NCI-H2081 treated with DMSO at 0.1 percent for 48 hours (cell line): ENCODE results near the gene PAFAH1B2.
"Not testable (repeated sequence)": the region's sequence is repeated elsewhere in the genome, so short reads cannot be mapped to it uniquely, and the experiment has no call there.

Experiments used
- DNase-seq: peaks from one replicate; lab custom pipeline; 2025; lab: John Stamatoyannopoulos, UW

Gene PAFAH1B2

DNA sequence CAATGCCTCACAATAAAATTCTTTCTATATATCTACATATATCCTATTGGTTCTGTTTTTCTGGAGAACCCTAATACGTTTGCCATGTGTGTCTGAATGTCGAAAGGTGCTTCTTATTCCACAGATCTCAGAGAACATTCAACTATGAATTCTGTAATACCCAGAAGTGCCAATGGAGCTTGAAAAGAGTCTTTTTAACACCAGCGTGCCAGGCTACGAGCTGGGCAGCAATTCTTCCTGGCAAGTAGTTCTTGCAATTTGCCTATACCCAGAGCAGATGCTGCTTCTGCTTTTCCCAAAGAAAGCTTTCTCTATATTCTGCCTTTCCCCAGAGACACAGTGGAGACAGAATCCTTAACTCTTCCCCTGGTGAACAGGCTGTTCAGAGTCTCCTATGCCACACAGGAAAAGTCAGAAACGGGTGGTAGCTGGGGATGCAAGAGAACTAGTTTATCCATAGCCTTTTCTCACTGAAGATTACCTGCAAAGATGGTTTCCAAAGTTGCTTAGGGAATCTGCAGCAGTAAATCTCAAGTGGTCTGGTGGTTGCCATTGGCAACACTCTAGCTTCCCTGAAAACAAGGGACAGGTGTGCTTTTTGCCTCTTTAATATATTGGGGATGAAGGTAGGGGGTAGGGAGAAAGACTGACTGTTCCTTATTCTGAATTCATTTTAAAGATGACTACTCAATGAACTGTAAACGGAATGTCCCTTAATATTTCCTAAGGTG, 16.8 kb upstream of the PAFAH1B2 start:
- DNase-seq: no peak

GRCh38 chr11:117128289-117128688, 15.8 kb upstream of the PAFAH1B2 start:
- no peak for DNase-seq

DNA sequence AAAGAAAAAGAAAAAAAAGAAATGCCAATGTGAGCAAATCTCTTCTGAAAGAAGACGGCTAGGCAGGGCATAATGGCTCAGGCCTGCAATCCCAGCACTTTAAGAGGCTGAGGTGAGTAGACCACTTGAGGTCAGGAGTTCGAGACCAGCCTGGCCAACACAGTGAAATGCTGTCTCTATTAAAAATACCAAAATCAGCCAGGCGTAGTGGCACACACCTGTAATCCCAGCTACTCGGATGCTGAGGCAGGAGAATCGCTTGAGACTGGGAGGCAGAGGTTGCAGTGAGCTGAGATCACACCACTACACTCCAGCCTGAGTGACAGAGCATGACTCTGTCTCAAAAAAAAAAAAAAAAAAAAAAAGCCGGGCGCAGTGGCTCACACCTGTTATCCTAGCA, 13.7 kb upstream of the PAFAH1B2 start:
- not testable (repeated sequence) for DNase-seq

- DNase-seq: no peak
Observed at GRCh38 chr11:117130879-117131278, 13.2 kb upstream of the PAFAH1B2 start.

DNA sequence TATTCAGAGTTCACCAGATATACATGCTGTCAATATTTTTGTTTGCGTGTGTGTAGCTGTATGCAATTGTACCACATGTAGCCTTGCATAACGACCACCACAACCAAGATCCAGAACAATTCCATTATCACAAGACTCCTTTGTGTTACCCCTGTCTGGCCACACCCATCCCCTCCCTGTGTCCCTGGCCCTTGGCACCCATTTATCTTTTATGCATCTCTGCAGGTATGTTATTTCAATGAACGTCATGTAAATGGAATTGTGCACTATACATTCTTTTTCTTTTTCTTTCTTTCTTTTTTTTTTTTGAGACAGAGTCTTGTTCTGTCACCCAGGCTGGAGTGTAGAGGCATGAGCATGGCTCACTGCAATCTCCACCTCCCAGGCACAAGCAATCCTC, 9.7 kb upstream of the PAFAH1B2 start:
- DNase-seq: no peak

DNA sequence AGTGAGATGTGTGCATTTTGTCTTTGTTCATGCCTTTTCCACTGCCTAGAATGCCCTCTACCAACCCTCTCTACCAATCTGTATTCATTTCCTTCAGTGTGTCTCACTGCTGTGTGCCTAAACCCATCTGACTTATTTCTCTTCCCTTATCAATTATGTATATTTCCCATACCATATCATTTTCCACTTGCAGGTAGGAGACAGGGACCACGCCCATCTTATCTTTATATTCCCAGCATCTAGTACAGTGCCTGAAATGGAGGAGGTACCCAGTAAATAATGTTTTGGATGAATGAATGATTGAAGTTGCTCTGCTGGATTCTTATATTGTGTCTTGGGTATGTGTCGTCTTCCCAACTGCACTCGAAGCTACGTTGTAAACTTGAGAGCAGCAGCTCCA, 9.1 kb upstream of the PAFAH1B2 start:
- DNase-seq: not testable (repeated sequence)

DNA sequence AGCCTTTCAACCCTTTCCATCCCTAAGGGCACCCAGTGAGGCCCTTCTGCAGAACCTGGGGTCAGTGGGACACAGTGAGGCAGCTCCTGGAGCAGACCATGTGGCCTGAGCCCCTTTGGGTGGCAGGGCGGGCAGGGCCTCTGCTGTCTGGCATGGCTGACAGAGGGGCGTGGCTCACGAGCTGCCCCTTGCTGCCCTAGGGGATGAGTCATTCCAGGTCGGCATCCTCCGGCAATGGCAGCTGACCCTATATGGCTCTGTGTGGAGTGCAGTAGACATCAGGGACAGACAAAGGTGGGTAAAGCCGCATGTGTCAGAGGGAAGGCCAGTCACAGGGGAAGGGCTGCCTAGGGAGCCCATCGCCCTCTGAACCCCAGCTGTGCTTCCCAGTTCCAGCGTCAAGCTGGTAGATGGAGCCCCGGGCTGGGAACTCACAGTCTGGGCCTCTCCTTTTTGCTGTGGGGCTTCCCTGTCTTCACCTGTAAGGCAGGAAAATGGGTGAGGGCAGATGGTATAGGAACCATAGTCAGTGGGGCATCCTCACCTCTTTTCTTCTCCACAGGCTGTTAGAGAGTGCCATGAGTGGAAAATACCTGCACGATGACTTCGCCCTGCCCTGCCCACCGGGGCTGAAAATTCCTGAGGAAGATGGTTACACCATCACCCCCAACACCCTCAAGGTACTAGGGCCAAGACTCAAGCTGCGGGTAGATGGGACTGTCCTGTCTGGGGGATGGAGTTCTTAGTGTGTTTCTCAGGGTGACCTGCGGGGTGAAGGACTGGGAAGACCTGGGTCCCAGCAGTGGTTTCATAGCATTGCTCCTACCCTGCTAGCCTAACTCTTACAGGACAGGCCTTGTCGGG, 6.6 kb upstream of the PAFAH1B2 start:
- DNase-seq: not testable (repeated sequence)

DNA sequence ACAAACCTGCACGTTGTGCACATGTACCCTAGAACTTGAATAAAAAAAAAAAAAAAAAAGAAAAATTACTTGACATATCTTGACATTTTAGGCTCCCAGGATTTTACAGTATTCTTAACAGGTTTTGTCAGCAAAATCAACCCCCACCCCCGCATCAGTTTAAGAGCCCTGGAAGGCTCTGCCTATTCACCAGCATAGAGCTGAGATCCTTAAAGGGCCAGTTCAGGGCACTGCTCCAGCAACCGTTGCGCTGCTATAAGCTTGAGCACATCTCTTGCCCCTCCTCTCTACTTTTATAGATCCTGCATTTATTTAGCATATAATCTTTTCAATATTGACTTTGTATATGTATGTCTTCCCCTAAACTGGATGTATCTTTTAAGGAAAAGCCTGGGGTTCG, 697 bp upstream of the PAFAH1B2 start:
- DNase-seq: no peak

DNA sequence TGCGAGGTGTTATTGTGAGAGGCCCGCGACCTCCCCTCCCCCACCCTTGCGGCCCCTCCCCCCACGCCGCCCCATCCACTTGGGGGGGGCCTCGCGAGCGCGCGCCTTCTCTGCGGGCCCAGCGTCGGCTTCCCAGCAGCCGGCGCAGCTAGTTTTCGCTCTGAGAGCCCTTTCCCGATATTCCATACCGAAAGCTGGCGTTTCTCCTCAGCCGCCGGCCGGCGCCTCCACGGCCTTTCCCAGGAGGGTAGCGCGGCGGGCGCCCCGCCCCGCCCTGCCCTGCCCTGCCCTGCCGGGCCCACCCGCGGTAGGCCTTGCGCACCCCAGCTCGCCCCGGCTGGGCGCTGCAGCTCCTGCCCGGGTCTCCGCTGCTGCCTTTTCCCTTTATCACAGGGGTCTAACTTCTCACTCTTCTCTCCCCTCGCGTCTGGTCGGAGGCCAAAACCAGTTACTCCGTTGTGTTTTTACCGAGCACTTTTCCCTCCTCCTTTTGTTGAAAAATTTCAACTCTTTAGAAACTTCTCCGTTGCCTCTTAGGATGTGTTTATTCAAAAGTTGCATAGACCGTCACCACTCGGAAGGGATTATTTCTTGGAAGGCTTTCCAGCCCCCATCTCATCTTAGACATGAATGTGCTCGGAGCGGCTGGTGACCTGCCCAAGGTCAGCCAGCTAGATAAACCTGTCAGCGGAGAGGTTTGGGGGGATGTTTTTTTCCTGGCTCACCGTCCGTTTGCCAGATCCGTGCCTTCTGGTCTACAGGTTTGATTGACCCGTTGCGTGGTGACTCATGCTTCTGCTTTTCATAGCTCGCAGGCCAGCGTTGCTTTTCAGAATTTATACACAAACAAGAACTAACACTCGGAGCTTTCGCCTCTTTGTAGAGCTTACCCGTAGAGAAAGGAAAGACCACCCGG, 648 bp downstream of the PAFAH1B2 start:
- DNase-seq: no peak

DNA sequence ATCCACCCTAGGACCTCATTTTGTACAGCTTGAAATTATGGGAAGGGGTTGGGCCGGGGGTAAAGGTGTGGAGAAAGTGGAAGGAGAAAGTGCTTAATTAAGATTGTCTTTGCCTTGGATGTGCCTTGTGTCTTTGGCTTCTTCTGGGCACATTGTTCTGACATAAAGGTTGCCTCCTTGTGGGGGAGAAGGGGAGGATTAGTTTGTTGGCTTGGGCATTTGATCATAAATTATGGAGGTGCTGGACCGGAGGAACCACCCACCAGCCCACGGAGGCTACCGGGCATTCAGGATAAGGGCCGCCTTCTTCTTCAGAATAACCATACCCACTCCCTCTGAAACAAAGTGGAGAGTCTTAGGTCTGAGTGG, 1.3 kb downstream of the PAFAH1B2 start:
- no peak for DNase-seq

GRCh38 chr11:117146521-117146920, 2.4 kb downstream of the PAFAH1B2 start:
- no peak for DNase-seq

- no peak for DNase-seq
Observed at GRCh38 chr11:117152066-117152465, 8.0 kb downstream of the PAFAH1B2 start.

GRCh38 chr11:117154468-117154867, 10.4 kb downstream of the PAFAH1B2 start:
- no peak for DNase-seq

DNA sequence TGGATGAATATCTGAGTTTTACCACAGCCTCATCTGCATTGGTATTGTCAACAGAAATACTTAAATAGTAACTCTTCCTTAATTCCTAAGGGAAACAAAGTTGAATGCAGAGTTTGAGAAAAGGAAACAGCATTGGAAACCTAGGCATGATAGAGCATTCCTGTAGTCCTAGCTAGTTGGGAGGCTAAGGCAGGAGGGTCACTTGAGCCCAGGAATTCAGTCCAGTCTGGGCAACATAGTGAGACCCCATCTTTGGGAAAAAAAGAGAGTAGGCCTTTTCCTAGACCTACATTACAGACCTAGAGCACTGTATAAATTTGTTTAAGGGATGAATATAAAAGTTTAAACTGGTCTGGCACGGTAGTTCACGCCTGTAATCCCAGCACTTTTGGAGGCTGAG, 13.4 kb downstream of the PAFAH1B2 start:
- no peak for DNase-seq

- no peak for DNase-seq
Observed at GRCh38 chr11:117159892-117160291, 15.8 kb downstream of the PAFAH1B2 start.

- no peak for DNase-seq
Observed at GRCh38 chr11:117160826-117161225, 16.7 kb downstream of the PAFAH1B2 start.

DNA sequence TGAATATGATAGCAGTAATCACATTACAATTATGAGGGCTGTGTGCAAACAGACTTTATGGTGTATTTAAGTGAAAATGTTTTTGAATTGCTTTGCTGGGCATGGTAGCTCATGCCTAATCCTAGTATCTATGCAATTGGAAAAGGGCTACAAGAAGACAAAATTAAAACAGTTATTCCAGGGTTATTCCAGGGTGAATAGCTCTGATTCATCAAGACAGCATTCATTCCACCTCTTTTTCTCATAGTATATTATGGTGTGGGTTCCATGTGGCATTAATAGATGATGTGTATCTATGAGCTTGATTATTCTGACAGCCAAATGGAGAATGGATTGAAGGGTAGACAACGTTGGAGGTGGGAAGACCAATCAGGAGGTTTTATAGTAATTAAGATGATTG, 22.4 kb downstream of the PAFAH1B2 start:
- no peak for DNase-seq

DNA sequence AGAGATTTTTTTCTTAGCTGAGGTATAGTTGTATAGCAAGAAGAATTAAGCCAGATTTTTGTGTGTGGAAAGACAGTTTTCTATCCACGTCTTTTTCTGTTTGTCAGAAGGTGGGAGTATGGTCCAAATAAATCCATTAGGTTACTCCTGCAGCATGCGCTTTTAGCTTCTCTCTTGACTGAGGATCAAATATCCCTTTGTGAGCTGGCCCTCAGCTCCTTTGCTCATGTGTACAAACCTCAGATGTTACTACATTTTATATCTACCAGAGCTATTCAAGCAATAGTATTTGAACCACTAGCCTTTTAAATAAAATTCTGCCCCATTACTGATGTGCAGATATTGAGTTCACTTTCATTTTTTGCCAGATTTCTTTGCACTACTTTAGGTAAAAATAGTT, 25.6 kb downstream of the PAFAH1B2 start:
- DNase-seq: no peak

DNA sequence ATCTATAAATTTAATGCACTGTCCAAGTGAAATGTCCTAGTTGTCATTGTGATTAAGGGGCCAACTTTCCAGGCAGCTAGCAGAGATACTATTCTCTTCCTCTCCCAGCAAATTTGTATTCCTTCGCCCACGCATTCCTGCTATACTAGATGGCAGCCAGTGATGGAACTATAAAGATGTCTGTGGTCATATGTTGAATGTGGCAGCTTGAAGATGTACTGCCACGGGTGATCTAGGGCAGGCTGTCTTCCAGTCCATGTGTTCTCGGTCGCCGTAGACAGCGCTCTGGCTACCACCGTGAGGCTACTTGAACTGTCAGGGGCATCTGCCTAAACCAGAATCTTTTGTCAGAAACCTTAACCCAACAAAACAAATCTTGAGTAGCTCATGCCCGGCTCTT, 26.1 kb downstream of the PAFAH1B2 start:
- DNase-seq: no peak

- no peak for DNase-seq
Observed at GRCh38 chr11:117171007-117171403, 26.9 kb downstream of the PAFAH1B2 start.

GRCh38 chr11:117171404-117172061, 27.4 kb downstream of the PAFAH1B2 start:
- no peak for DNase-seq
